Upper lobe of left lung (tissue), 6 donors: ENCODE data around the gene PPP1R9A. TPM values are rescaled to one million over a fixed set of nuclear protein-coding genes. Genes with fewer than 3 reads are reported as not detected.

Experiments used
- ATAC-seq, 2 donors: fragments of 200-7000 bp; cut with Tn5 transposase; one replicate each; pipeline ENCODE4 v1.9.1; 2022; ENCODE audit warnings: mild to moderate bottlenecking in 2 of 2, moderate library complexity in 2 of 2; ENCODE audit not compliant: low FRiP score in 2 of 2
- DNase-seq, 2 donors: peaks; one replicate each; pipeline ENCODE4 v3.0.0-alpha.2; 2019 to 2020
- H3K27ac ChIP-seq, 4 donors: fragments of 200-600 bp; sonication (generic); one replicate each; pipeline ENCODE4 v1.5.1; 2016 to 2019
- H3K27me3 ChIP-seq, 4 donors: fragments of 200-600 bp; sonication (generic); one replicate each; pipeline ENCODE4 v1.5.1; 2017 to 2019
- H3K36me3 ChIP-seq, 4 donors: fragments of 200-600 bp; sonication (generic); one replicate each; pipeline ENCODE4 v1.5.1; 2016 to 2019
- H3K4me1 ChIP-seq, 4 donors: fragments of 200-600 bp; sonication (generic); one replicate each; pipeline ENCODE4 v1.5.1; 2018 to 2019
- H3K4me3 ChIP-seq, 4 donors: fragments of 200-600 bp; sonication (generic); one replicate each; pipeline ENCODE4 v1.5.1; 2017 to 2019; ENCODE audit warnings: mild to moderate bottlenecking in 2 of 4, moderate library complexity in 1 of 4
- H3K9me3 ChIP-seq, 4 donors: fragments of 200-600 bp; sonication (generic); one replicate each; pipeline ENCODE4 v1.5.1; 2018 to 2019
- EP300 ChIP-seq, 4 donors: sonication (generic); formaldehyde crosslinking; IDR thresholded peaks; one replicate each; pipeline ENCODE4 v1.5.1; 2017; ENCODE audit warnings: antibody characterized with exemption in 4 of 4, control low read depth in 2 of 4
- POLR2A ChIP-seq, 4 donors: fragments of 450-650 bp; IDR thresholded peaks; one replicate each; pipeline ENCODE4 v1.5.1; 2016 to 2017; ENCODE audit warnings: antibody characterized with exemption in 4 of 4, mild to moderate bottlenecking in 2 of 4
- POLR2AphosphoS5 ChIP-seq, 2 donors: sonication (generic); formaldehyde crosslinking; IDR thresholded peaks; one replicate each; pipeline ENCODE4 v1.5.1; 2017; ENCODE audit warnings: antibody characterized with exemption in 2 of 2
- WGBS, 2 donors: methylation state at CpG; one replicate each; pipeline ENCODE4 v1.1.5; 2017 to 2018; 5-methylcytosine and 5-hydroxymethylcytosine counted together
- total RNA-seq, 6 donors: library from RNA; depleted of rRNA in 4 of 6; stranded (reverse); fragments of >200 nt in 4 of 6; gene quantifications; one replicate each; pipeline versions ENCODE4 v1.1.0 to v1.2.1, GENCODE V29; 2016 to 2021
- TF ChIP-seq, protein P1 (sequence below), 6 experiments: fragments of 450-650 bp in 4 of 6; fragments of 200-600 bp in 2 of 6; sonication (generic) in 2 of 6; IDR thresholded peaks; one replicate each; pipeline ENCODE4 v1.5.1; 2016 to 2019; ENCODE audit warnings: antibody characterized with exemption in 6 of 6
- donor health status: DM: no; HTN: no; CAD: no; lungs with moderate emphysema.
- donor health status: DM: no; HTN: yes; CAD: no; lungs with severe emphysema.

PPP1R9A gene
- total RNA-seq, 6 donors from 2014 or later = 16.9 to 41.9 (median 26.2) TPM

DNA sequence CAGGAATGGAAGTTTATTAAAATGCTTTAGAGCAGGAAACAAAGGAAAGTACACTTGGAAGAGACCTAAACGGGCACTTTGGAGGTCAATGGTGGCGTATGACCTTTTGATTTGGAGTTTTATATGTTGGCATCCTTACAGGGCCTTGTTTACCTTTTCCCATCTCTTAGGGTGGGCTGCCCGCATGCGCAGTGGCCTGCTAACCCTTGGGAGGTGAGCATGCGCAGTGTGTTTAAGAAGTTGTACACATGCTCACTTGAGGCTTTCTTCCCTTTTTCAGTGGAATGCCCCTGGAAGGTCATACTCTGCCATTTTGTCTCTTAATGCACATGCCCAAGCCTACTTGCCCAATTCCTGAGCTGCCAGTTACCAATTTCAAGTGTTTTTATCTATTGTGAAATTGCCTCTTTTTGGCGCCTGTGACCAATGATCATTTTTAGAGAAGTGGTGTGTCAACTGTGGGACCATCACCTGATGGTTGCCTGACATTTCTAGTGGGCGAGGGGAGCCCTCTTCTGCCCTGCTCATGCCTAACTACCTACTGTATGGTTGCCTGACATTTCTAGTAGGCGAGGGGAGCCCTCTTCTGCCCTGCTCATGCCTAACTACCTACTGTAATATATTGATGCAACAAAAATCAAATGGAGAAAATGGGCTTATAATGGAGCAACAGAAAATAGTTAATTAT is 138.0 kb downstream of the PPP1R9A start:
- Histone ChIP-seq H3K4me3 (no peak overlapping the region), H3K27ac (no peak overlapping the region), H3K4me1 (no peaks in the 10 kb centered on the region), H3K9me3 (no peaks in the 10 kb centered on the region), H3K36me3 (no peaks in the 10 kb centered on the region), H3K27me3 (no peaks in the 10 kb centered on the region)
- DNase-seq (peak; percentile 5 to 38), ATAC-seq (no peak)
- no peak for TF ChIP-seq POLR2A (IDR thresholded peaks at IDR 0.05)
- TF ChIP-seq, protein P1, sequence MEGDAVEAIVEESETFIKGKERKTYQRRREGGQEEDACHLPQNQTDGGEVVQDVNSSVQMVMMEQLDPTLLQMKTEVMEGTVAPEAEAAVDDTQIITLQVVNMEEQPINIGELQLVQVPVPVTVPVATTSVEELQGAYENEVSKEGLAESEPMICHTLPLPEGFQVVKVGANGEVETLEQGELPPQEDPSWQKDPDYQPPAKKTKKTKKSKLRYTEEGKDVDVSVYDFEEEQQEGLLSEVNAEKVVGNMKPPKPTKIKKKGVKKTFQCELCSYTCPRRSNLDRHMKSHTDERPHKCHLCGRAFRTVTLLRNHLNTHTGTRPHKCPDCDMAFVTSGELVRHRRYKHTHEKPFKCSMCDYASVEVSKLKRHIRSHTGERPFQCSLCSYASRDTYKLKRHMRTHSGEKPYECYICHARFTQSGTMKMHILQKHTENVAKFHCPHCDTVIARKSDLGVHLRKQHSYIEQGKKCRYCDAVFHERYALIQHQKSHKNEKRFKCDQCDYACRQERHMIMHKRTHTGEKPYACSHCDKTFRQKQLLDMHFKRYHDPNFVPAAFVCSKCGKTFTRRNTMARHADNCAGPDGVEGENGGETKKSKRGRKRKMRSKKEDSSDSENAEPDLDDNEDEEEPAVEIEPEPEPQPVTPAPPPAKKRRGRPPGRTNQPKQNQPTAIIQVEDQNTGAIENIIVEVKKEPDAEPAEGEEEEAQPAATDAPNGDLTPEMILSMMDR (IDR thresholded peaks at IDR 0.05) = peak in 2 of 6 experiments; percentile 5
- WGBS, 2 donors = 78 to 89% methylated on average over 8 of the region's 8 CpGs

GRCh38 chr7:95046494-95047240 is 139.3 kb downstream of the PPP1R9A start:
- TF ChIP-seq POLR2AphosphoS5 (IDR thresholded peaks at IDR 0.05) (no peak), POLR2A (IDR thresholded peaks at IDR 0.05) (no peak), EP300 (IDR thresholded peaks at IDR 0.05) (no peak)
- TF ChIP-seq, protein P1 (IDR thresholded peaks at IDR 0.05) = no peak
- 68 to 75% methylated on average over 7 of the region's 7 CpGs for WGBS, 2 donors
- DNase-seq (no peak), ATAC-seq (no peak)
- H3K36me3 ChIP-seq = no peaks in the 10 kb centered on the region
- no peaks in the 10 kb centered on the region for H3K4me1 ChIP-seq
- no peak overlapping the region for H3K27ac ChIP-seq
- H3K4me3 ChIP-seq = no peak overlapping the region
- H3K9me3 ChIP-seq = no peaks in the 10 kb centered on the region
- H3K27me3 ChIP-seq = no peaks in the 10 kb centered on the region

DNA sequence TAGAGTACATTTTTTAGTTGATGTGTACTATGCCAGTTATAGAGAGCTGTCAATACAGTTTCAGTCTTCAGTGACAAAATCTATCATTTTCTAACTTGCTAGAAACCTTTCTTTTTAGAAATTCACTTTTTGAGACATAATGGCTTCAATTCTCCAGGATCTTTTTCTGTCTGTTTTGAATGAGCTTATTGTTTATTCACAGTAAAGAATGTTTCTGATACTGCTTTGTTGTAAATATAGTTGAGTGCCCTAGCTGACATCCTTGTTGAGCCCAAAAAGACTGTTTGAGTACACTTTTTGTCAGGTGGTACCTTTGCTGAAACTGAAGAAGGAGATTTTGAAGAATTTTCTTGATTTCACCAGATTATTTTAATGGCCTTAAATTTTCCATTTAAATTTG is 139.9 kb downstream of the PPP1R9A start:
- no peak for TF ChIP-seq POLR2A (IDR thresholded peaks at IDR 0.05)
- no peak for TF ChIP-seq EP300 (IDR thresholded peaks at IDR 0.05)
- TF ChIP-seq, protein P1 (IDR thresholded peaks at IDR 0.05) = no peak
- TF ChIP-seq POLR2AphosphoS5 (IDR thresholded peaks at IDR 0.05) = no peak
- no peaks in the 10 kb centered on the region for H3K9me3 ChIP-seq
- H3K36me3 ChIP-seq = no peaks in the 10 kb centered on the region
- no peaks in the 10 kb centered on the region for H3K27me3 ChIP-seq
- no peak overlapping the region for H3K27ac ChIP-seq
- no peak for DNase-seq
- ATAC-seq = no peak
- H3K4me1 ChIP-seq = no peaks in the 10 kb centered on the region
- no peak overlapping the region for H3K4me3 ChIP-seq

DNA sequence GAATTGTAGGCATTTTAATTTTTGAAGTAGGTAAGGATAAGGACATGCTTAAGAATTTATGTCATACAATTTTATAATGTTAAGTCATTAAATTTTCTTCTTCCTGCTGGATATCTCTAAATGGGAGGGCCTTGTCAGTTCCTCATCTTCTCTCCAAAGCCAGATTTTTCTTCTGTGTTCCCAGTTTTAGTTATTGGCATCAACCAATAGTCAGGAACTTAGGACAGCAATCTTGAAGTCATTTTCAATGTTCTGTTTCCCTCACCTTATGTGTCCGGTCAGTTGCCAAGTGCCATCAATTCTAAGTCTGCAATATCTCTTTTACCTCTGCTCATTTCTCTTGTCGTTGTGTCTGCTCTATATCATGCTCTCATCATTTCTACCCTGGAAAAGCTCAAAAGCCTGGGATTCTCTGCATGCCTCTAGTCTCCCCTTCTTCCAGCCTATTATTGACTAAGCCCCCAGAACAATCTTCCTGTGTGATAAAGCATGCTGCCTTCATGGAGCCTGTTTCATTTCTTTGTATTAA is 145.2 kb downstream of the PPP1R9A start:
- Histone ChIP-seq H3K27ac (no peak overlapping the region), H3K4me1 (no peaks in the 10 kb centered on the region), H3K9me3 (no peaks in the 10 kb centered on the region), H3K4me3 (no peak overlapping the region), H3K36me3 (no peaks in the 10 kb centered on the region), H3K27me3 (no peaks in the 10 kb centered on the region)
- DNase-seq (no peak), ATAC-seq (no peak)
- TF ChIP-seq, protein P1 (IDR thresholded peaks at IDR 0.05) = no peak
- TF ChIP-seq POLR2AphosphoS5 (IDR thresholded peaks at IDR 0.05) (no peak), POLR2A (IDR thresholded peaks at IDR 0.05) (no peak), EP300 (IDR thresholded peaks at IDR 0.05) (no peak)
- 84 to 96% methylated on average over 2 of the region's 2 CpGs for WGBS, 2 donors
